ENCODE data around the gene PRLH. TPM values are rescaled to one million over a fixed set of nuclear protein-coding genes. Genes with fewer than 3 reads are reported as not detected.
A peak's percentile ranks its signal among the peaks of the same experiment; 100 is the strongest.

The PRLH gene
- total RNA-seq, 1 donor from 2014 or later: not detected

GRCh38 chr2:237613679-237614078, 47.3 kb downstream of the PRLH start:
- FAIRE-seq: no peak

GRCh38 chr2:237614151-237614720, 47.9 kb downstream of the PRLH start:
- FAIRE-seq (no peak), DNase-seq (ENCODE audit: low read depth) (peak; percentile 63)
- peak overlapping the region; percentile 67 for H3K27ac Mint-ChIP-seq (ENCODE audit: unreplicated experiment)
- Histone ChIP-seq H3K9ac (ENCODE audit: low read length) (no peak overlapping the region), H3K4me2 (ENCODE audit: low read length) (peak overlapping the region; percentile 10), H3K27me3 (ENCODE audit: insufficient read depth, low read length) (no peaks in the 10 kb centered on the region), H3K27ac (ENCODE audit: low read depth, low read length) (no peak overlapping the region), H3K9me3 (ENCODE audit: insufficient read depth, low read depth, low read length) (no peaks in the 10 kb centered on the region), H3K79me2 (ENCODE audit: insufficient read depth, low read length) (no peaks in the 10 kb centered on the region), H2AFZ (ENCODE audit: low read depth, low read length) (no peak overlapping the region), H3K4me1 (ENCODE audit: insufficient read depth, low read length) (peaks cover 34% of the 10 kb centered on the region), H4K20me1 (ENCODE audit: insufficient read depth, low read length) (no peaks in the 10 kb centered on the region), H3K4me3 (ENCODE audit: insufficient read depth, low read depth, low read length) (no peak overlapping the region), H3K36me3 (ENCODE audit: insufficient read depth, low read length) (no peaks in the 10 kb centered on the region)
- H3K9me3 Mint-ChIP-seq (ENCODE audit: unreplicated experiment): no peaks in the 10 kb centered on the region
- H3K4me3 Mint-ChIP-seq (ENCODE audit: unreplicated experiment): no peak overlapping the region
- H3K4me1 Mint-ChIP-seq (ENCODE audit: low read depth, unreplicated experiment): peaks cover 39% of the 10 kb centered on the region
- no peaks in the 10 kb centered on the region for H3K27me3 Mint-ChIP-seq (ENCODE audit: low read depth, unreplicated experiment)
- peaks cover 5% of the 10 kb centered on the region for H3K36me3 Mint-ChIP-seq (ENCODE audit: low read depth, unreplicated experiment)
- peak; percentile 12 for TF ChIP-seq CTCF (IDR thresholded peaks at IDR 0.05; ENCODE audit: insufficient read depth, low read depth, low read length)
- TF ChIP-seq EZH2 (IDR thresholded peaks at IDR 0.05; ENCODE audit: insufficient read depth, low read length): no peak

More at GRCh38 chr2:237613679-237614078, 47.3 kb downstream of the PRLH start:
- Histone ChIP-seq H2AFZ (ENCODE audit: low read depth, low read length) (no peak overlapping the region), H3K79me2 (ENCODE audit: insufficient read depth, low read length) (no peaks in the 10 kb centered on the region), H3K9ac (ENCODE audit: low read length) (no peak overlapping the region), H3K4me3 (ENCODE audit: insufficient read depth, low read depth, low read length) (no peak overlapping the region), H3K4me1 (ENCODE audit: insufficient read depth, low read length) (peaks cover 34% of the 10 kb centered on the region), H3K36me3 (ENCODE audit: insufficient read depth, low read length) (no peaks in the 10 kb centered on the region), H3K27ac (ENCODE audit: low read depth, low read length) (no peak overlapping the region), H3K9me3 (ENCODE audit: insufficient read depth, low read depth, low read length) (no peaks in the 10 kb centered on the region), H3K27me3 (ENCODE audit: insufficient read depth, low read length) (no peaks in the 10 kb centered on the region), H4K20me1 (ENCODE audit: insufficient read depth, low read length) (no peaks in the 10 kb centered on the region), H3K4me2 (ENCODE audit: low read length) (peak overlapping the region; percentile 10)
- peak overlapping the region; percentile 67 for H3K27ac Mint-ChIP-seq (ENCODE audit: unreplicated experiment)
- no peak for TF ChIP-seq CTCF (IDR thresholded peaks at IDR 0.05; ENCODE audit: insufficient read depth, low read depth, low read length)
- peak overlapping the region; percentile 30 for H3K4me3 Mint-ChIP-seq (ENCODE audit: unreplicated experiment)
- H3K36me3 Mint-ChIP-seq (ENCODE audit: low read depth, unreplicated experiment): peaks cover 5% of the 10 kb centered on the region
- no peaks in the 10 kb centered on the region for H3K9me3 Mint-ChIP-seq (ENCODE audit: unreplicated experiment)
- DNase-seq (ENCODE audit: low read depth): no peak
- peaks cover 37% of the 10 kb centered on the region for H3K4me1 Mint-ChIP-seq (ENCODE audit: low read depth, unreplicated experiment)
- H3K27me3 Mint-ChIP-seq (ENCODE audit: low read depth, unreplicated experiment): no peaks in the 10 kb centered on the region

- Histone ChIP-seq H3K9ac (ENCODE audit: low read length) (no peak overlapping the region), H3K4me1 (ENCODE audit: insufficient read depth, low read length) (peaks cover 34% of the 10 kb centered on the region), H3K4me2 (ENCODE audit: low read length) (peak overlapping the region; percentile 62), H3K36me3 (ENCODE audit: insufficient read depth, low read length) (no peaks in the 10 kb centered on the region), H3K79me2 (ENCODE audit: insufficient read depth, low read length) (no peaks in the 10 kb centered on the region), H2AFZ (ENCODE audit: low read depth, low read length) (peak overlapping the region; percentile 44), H3K27me3 (ENCODE audit: insufficient read depth, low read length) (no peaks in the 10 kb centered on the region), H3K4me3 (ENCODE audit: insufficient read depth, low read depth, low read length) (no peak overlapping the region), H3K9me3 (ENCODE audit: insufficient read depth, low read depth, low read length) (no peaks in the 10 kb centered on the region), H3K27ac (ENCODE audit: low read depth, low read length) (peak overlapping the region; percentile 79), H4K20me1 (ENCODE audit: insufficient read depth, low read length) (no peaks in the 10 kb centered on the region)
- no peak for DNase-seq (ENCODE audit: low read depth)
- Mint-ChIP-seq H3K4me3 (ENCODE audit: unreplicated experiment) (no peak overlapping the region), H3K27me3 (ENCODE audit: low read depth, unreplicated experiment) (no peaks in the 10 kb centered on the region), H3K36me3 (ENCODE audit: low read depth, unreplicated experiment) (peaks cover 5% of the 10 kb centered on the region), H3K27ac (ENCODE audit: unreplicated experiment) (no peak overlapping the region), H3K9me3 (ENCODE audit: unreplicated experiment) (no peaks in the 10 kb centered on the region), H3K4me1 (ENCODE audit: low read depth, unreplicated experiment) (peaks cover 39% of the 10 kb centered on the region)
- TF ChIP-seq EZH2 (IDR thresholded peaks at IDR 0.05; ENCODE audit: insufficient read depth, low read length) (no peak), CTCF (IDR thresholded peaks at IDR 0.05; ENCODE audit: insufficient read depth, low read depth, low read length) (no peak)
- no peak for FAIRE-seq
Observed at GRCh38 chr2:237615631-237616249, 49.4 kb downstream of the PRLH start.
